NCI-H345 treated with DMSO at 0.1 percent for 48 hours (cell line): ENCODE data around the gene POMGNT1.
"Not testable (repeated sequence)": the region's sequence is repeated elsewhere in the genome, so short reads cannot be mapped to it uniquely, and the experiment has no call there.

ENCODE experiments used
- DNase-seq: peaks from one replicate; lab custom pipeline; 2025; ENCODE audit not compliant: unreplicated experiment; lab: John Stamatoyannopoulos, UW

Gene POMGNT1

DNA sequence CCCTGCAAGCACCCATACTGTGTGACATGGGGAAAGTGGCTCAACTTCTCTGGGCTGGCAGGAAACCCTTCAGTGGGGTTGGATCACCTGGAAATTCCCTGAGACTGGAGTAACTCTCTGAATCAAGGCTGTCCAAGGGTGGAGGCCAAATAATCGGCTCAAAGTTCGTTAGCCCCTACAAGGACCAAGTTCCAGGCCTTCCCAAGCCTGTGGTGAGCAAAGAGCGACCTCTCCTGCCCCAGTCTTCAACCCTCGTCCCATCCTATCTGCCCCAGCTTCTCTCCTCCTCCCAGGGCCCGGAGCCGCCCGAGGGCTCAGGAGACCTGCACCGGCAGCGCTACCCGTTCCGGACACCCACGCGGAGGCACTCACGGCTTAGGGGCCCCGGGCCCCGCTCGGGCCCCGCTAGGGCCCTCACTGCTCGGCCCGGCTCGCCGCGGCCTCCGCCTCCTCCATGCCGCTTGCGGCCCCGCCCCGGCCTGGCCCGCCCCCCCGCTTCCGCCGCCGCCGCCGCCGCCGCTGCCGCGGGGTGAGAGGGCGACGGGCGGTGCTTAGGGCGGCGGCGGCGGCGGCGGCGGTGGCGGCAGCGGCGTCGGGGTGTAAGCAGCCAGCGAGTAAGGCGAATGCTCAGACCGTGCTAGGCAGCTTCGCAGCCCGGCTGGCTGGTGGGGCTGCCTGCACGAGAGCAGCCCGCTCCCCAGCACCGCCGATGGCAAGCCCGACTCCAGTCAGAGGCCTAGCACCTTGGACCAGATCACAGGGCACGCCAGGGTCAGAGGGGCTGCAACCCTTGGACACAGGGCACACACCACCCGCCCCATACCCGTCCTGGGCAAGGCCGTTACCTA, at the start of gene POMGNT1:
TSS of gene POMGNT1 (minus strand) at position 471 of the 848 bp plus-strand sequence. CDS start 613 bp downstream, outside the sequence.
- DNase-seq: no peak

DNA sequence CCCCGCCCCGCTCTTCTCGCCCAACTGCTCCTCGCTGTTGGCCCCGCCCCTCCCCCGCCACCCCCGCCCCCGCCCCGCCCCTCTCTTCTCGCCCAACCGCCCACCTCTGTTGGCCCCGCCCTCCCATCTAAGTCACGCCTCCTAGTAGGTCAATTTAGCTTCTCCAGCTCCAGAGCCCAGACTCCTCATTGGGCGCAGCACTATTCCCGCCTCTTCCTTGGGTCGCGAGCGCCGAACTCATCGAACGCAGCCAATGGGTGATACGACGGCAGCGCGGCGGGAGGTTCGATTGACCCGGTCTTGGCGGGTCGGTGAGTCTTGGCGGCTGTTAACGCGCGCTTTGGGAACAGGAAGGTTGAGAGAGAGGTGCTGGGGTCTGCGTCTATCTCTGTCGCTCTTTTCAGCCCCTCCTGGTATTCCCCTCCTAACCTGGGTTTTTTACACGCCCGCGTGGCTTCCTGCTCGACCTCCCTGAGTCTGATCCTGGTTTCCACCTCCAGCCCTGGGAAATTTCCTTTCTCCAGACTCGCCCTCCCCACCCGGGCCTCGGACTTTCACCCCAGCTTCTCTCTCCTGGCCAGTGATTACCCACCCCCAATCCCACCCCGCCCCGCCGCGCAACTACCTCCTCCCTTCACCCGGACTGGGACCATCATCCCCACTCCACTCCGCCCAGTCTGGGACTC, 49.3 kb upstream of the POMGNT1 start, which contains the start of gene RAD54L:
TSS of gene RAD54L (plus strand) at position 328 of the 686 bp plus-strand sequence. CDS start 643 bp downstream, outside the sequence.
- peak; percentile 96 for DNase-seq

- peak; percentile 51 for DNase-seq
These were observed 48.6 kb upstream of the POMGNT1 start for GRCh38 chr1:46246548-46247435.

- not testable (repeated sequence) for DNase-seq
These were observed 47.9 kb upstream of the POMGNT1 start for GRCh38 chr1:46246136-46246535.

GRCh38 chr1:46244656-46245371, 46.6 kb upstream of the POMGNT1 start:
- no peak for DNase-seq

- DNase-seq: not testable (repeated sequence)
These were observed 45.6 kb upstream of the POMGNT1 start for GRCh38 chr1:46243831-46244230.

GRCh38 chr1:46242918-46243317, 44.7 kb upstream of the POMGNT1 start:
- no peak for DNase-seq

GRCh38 chr1:46241733-46242132, 43.5 kb upstream of the POMGNT1 start:
- not testable (repeated sequence) for DNase-seq

DNA sequence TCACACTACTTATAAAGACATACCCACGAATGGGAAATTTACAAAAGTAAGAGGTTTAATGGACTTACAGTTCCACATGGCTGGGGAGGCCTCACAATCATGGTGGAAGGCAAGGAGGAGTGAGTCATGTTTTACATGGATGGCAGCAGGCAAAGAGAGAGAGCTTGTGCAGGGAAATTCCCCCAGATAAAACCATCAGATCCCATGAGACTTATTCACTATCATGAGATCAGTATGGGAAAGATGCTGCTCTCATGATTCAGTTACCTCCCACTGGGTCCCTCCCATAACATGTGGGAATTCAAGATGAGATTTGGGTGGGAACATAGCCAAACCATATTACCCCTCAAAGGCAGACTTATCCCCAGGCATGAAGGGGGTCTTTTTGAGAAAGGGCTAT, 40.6 kb upstream of the POMGNT1 start:
- not testable (repeated sequence) for DNase-seq

DNA sequence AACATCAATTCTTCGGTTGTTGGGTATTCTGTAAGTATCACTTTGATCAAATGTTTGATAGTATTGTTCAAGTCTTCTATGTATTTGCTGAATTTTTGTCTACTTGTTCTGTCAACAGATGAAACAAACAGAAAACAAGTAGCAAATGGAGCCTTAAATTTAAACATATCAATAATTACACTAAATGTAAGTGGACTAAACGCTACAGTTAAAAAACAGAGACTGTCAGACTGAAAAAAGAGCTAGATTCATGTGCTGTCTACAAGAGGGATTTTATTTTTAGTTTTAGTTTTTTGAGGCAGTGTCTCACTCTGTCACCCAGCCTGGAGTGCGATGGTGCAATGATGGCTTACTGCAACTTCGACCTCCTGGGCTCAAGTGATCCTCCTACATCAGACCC, 38.6 kb upstream of the POMGNT1 start:
- DNase-seq: no peak

GRCh38 chr1:46231231-46231630, 33.0 kb upstream of the POMGNT1 start:
- DNase-seq: not testable (repeated sequence)

DNA sequence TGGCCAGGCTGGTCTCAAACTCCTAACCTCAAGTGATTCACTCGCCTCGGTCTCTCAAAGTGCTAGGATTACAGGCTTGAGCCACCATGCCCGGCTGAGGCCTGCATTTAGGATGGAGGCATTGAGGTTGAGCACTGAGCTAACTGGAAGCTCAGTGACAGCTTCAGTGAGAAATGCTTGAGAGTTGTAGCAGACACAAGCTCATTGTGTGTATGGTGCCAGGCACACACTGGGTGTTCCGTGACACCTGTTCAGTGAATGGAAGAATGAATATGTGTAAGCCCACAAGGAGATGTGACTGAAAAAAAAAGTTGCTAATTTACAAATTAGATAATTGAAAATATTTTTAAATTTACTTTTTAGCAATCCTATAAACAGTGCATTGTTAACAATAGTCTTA, 26.7 kb upstream of the POMGNT1 start:
- DNase-seq: no peak

GRCh38 chr1:46223472-46223943, 25.3 kb upstream of the POMGNT1 start:
- DNase-seq: peak; percentile 62

DNA sequence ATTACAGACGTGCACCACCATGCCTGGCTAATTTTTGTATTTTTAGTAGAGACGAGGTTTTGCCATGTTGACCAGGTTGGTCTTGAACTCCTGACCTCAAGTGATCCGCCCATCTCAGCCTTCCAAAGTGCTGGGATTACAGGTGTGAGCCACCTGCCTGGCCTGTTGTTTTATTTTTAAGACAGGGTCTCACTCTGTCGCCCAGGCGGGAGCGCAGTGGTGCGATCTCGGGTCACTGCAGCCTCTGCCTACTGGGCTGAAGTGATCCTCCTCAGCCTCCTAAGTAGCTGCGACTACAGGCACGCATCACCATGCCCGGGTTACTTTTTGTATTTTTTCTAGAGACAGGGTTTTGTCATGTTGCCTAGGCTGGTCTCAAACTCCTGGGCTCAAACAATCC, 24.8 kb upstream of the POMGNT1 start:
- not testable (repeated sequence) for DNase-seq

DNA sequence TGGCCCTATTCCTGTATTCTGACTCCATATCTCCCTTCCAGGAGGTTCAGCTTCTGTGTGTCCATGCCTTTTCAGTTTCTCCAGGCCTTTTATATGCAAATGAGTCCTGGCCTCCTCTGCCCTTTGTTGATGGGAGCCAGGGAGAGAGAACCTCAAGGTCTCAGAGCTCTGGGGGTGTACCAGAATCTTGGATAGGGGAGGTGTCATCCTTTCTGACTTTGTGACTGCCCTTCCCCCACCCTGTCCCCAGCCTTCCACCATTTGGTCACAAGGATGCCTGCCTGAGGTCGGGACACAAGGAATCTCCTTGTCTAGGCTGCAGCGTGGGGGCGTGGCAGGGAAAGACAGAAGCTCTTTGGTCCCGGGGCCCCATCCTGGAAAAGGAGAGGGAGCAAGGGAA, 23.5 kb upstream of the POMGNT1 start:
- DNase-seq: no peak

- DNase-seq: no peak
These were observed 22.6 kb upstream of the POMGNT1 start for GRCh38 chr1:46220808-46221207.

DNA sequence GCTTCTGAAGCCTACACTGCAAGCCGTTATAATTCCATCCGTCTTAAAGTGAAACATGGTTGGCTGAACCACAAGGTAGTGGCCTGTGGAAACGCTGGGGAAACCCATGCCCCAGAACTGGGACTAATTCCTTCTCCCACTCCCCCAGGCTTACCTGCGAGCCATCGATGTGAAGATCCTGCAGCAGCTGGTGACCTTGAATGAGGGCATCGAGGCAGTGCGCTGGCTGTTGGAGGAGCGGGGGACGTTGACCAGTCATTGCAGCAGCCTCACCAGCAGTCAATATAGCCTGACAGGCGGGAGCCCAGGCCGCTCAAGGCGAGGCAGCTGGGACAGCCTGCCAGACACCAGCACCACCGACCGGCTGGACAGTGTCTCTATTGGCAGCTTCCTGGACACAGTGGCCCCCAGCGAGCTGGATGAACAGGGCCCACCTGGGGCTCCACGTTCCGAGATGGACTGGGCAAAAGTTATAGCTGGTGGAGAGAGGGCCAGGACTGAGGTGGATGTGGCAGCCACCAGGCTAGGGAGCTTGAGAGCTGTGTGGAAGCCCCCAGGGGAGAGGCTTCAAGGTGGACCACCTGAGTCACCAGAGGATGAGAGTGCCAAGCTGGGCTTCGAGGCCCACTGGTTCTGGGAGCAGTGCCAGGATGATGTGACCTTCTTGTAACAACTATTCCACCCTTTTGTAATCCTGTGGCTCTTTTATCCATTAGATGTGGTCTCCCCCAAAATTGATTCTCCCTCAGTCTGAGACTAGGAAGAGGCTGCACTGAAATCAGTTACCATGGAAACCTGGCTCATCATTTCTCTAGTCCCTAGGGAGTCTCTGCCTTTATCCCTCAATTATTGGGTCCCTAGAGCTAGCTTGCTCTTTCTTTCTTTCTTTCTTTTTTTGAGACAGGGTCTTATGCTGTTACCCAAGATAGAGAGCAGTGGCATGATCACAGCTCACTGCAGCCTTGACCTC, 21.6 kb upstream of the POMGNT1 start:
- no peak for DNase-seq

DNA sequence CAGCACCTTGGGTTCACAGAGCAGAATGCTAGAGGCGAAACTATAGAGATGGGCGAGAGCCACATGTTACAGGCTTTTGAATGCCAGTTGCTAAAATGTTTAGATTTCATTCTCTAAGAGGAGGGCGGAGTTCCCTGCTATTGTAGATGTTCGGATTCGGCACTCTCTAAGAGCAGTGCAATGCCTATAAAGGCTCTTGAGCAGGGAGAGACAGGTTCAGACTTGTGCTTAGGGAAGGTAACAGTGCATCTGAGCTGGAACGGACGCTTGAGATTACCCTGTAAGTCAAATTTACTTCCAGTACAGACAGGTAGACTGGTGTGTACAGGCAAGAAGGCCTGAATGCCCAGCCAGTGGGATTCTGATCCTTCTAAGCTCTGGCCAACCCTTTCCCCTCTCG, 20.2 kb upstream of the POMGNT1 start:
- DNase-seq: peak; percentile 99

DNA sequence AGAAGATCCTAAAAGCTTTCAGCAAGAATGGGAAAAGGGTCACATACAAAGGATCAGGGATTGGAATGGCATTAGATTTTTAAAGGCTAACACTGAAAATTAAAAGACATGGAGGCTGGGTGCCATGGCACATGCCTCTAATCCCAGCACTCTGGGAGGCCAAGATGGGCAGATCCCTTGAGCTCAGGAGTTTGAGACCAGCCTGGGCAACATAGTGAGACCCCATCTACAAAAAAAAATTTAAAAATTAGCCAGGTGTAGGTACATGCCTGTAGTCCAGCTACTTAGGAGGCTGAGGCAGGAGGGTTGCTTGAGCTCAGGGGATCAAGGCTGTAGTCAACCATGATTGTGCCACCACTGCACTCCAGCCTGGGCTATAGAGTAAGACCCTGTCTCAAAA, 17.3 kb upstream of the POMGNT1 start:
- DNase-seq: no peak
